ENCODE results near the gene PLBD1. TPM values are rescaled to one million over a fixed set of nuclear protein-coding genes. Genes with fewer than 3 reads are reported as not detected.

PLBD1 gene
- total RNA-seq, 2 donors from 2014 or later: 17.9 to 32.5 TPM

DNA sequence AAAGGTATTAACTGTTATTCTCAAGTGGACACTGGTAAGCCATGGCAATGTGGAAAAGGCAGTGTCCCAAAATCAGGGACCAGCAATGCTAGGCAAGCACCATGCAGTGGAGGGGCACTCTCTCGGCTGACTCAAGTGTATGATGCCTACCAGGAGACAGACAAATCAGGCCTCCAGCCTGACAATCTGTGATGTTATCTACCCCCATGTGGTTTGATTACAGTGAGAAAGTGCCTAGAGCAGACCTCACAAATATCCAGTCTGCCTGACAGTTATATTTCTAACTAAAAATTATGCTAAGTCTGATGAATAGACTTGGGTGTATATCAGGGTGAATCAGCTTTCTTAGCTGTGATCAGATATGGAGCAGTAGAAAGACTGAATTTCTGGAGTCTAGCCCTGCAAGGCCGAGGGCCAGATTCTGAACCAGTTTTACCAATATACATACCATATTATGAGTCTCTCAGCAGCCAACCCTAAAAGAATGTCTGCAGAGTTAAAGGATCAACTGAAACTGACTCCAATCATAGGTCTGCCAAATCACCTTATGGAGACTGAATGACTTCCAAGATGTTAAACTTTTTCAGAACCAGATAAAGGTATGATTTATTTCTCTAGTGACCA is 3.2 kb downstream of the PLBD1 start:
- Mint-ChIP-seq H3K9me3 (no peaks in the 10 kb centered on the region), H3K27me3 (ENCODE audit: insufficient read depth) (peaks cover 2% of the 10 kb centered on the region), H3K4me1 (peaks cover 27% of the 10 kb centered on the region), H3K27ac (no peak overlapping the region), H3K36me3 (ENCODE audit: low read depth) (no peaks in the 10 kb centered on the region), H3K4me3 (no peak overlapping the region)
- 91% methylated on average over 1 to 2 of the region's 2 CpGs for WGBS, 2 experiments (ENCODE audit: insufficient coverage in 1 of 2, insufficient read length in 1 of 2)
- H3K9ac ChIP-seq (ENCODE audit: extremely low read depth, low read length, poor library complexity, severe bottlenecking): no peak overlapping the region
- H3K4me3 ChIP-seq (ENCODE audit: low read length): no peak overlapping the region
- no peaks in the 10 kb centered on the region for H3K9me3 ChIP-seq (ENCODE audit: control insufficient read depth, low read length)
- H3K36me3 ChIP-seq (ENCODE audit: control insufficient read depth, insufficient read depth, low read length): no peaks in the 10 kb centered on the region
- DNase-seq: no peak
- TF ChIP-seq CTCF (conservative IDR thresholded peaks at IDR 0.05): no peak
- peaks cover 16% of the 10 kb centered on the region for H3K27me3 ChIP-seq (ENCODE audit: control insufficient read depth, insufficient read depth, low read length, poor library complexity, severe bottlenecking)
- no peak overlapping the region for H3K27ac ChIP-seq (ENCODE audit: low read depth, low read length)
- H3K4me1 ChIP-seq (ENCODE audit: control insufficient read depth, insufficient read depth, low read length): no peaks in the 10 kb centered on the region

GRCh38 chr12:14563046-14563445 is 4.6 kb downstream of the PLBD1 start:
- no peak for TF ChIP-seq CTCF (conservative IDR thresholded peaks at IDR 0.05)
- Mint-ChIP-seq H3K27ac (no peak overlapping the region), H3K4me1 (peaks cover 24% of the 10 kb centered on the region), H3K36me3 (ENCODE audit: low read depth) (no peaks in the 10 kb centered on the region), H3K27me3 (ENCODE audit: insufficient read depth) (peaks cover 2% of the 10 kb centered on the region), H3K4me3 (no peak overlapping the region), H3K9me3 (no peaks in the 10 kb centered on the region)
- H3K9me3 ChIP-seq (ENCODE audit: control insufficient read depth, low read length): no peaks in the 10 kb centered on the region
- peaks cover 13% of the 10 kb centered on the region for H3K27me3 ChIP-seq (ENCODE audit: control insufficient read depth, insufficient read depth, low read length, poor library complexity, severe bottlenecking)
- H3K4me3 ChIP-seq (ENCODE audit: low read length): no peak overlapping the region
- 84 to 95% methylated on average over 3 to 4 of the region's 4 CpGs for WGBS, 2 experiments (ENCODE audit: insufficient coverage in 1 of 2, insufficient read length in 1 of 2)
- H3K4me1 ChIP-seq (ENCODE audit: control insufficient read depth, insufficient read depth, low read length): no peaks in the 10 kb centered on the region
- no peak overlapping the region for H3K9ac ChIP-seq (ENCODE audit: extremely low read depth, low read length, poor library complexity, severe bottlenecking)
- no peak for DNase-seq
- H3K27ac ChIP-seq (ENCODE audit: low read depth, low read length): no peak overlapping the region
- H3K36me3 ChIP-seq (ENCODE audit: control insufficient read depth, insufficient read depth, low read length): no peaks in the 10 kb centered on the region

DNA sequence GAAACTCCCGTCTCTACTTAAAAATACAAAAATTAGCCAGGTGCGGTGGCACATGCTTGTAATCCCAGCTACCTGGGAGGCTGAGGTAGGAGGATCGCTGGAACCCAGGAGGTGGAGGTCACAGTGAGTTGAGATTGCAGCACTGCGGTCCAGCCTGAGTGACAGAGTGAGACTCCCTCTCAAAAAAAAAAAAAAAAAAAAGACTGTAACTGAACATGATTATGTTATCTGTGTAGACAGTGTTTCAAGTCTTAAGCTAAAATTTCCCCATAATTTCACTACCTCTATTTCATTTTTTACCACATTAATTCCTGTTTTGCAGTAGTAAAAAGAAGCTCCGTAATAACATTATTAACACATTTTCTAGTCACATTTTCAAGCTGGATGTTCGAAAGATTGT is 5.4 kb downstream of the PLBD1 start:
- no peaks in the 10 kb centered on the region for H3K36me3 ChIP-seq (ENCODE audit: control insufficient read depth, insufficient read depth, low read length)
- peaks cover 21% of the 10 kb centered on the region for H3K4me1 Mint-ChIP-seq
- H3K4me1 ChIP-seq (ENCODE audit: control insufficient read depth, insufficient read depth, low read length): no peaks in the 10 kb centered on the region
- 90 to 100% methylated on average over 1 to 6 of the region's 6 CpGs for WGBS, 2 experiments (ENCODE audit: insufficient coverage in 1 of 2, insufficient read length in 1 of 2)
- H3K27me3 ChIP-seq (ENCODE audit: control insufficient read depth, insufficient read depth, low read length, poor library complexity, severe bottlenecking): peaks cover 8% of the 10 kb centered on the region
- H3K27me3 Mint-ChIP-seq (ENCODE audit: insufficient read depth): peaks cover 2% of the 10 kb centered on the region
- TF ChIP-seq CTCF (conservative IDR thresholded peaks at IDR 0.05): no peak
- no peaks in the 10 kb centered on the region for H3K36me3 Mint-ChIP-seq (ENCODE audit: low read depth)
- no peak overlapping the region for H3K4me3 Mint-ChIP-seq
- no peaks in the 10 kb centered on the region for H3K9me3 ChIP-seq (ENCODE audit: control insufficient read depth, low read length)
- H3K4me3 ChIP-seq (ENCODE audit: low read length): no peak overlapping the region
- no peak overlapping the region for H3K27ac Mint-ChIP-seq
- no peak overlapping the region for H3K27ac ChIP-seq (ENCODE audit: low read depth, low read length)
- H3K9ac ChIP-seq (ENCODE audit: extremely low read depth, low read length, poor library complexity, severe bottlenecking): no peak overlapping the region
- DNase-seq: no peak
- H3K9me3 Mint-ChIP-seq: peaks cover 4% of the 10 kb centered on the region
